GM12878 (cell line): Measurements from ENCODE around the gene ABL2. TPM values are rescaled to one million over a fixed set of nuclear protein-coding genes. Genes with fewer than 3 reads are reported as not detected.

ENCODE experiments used
- ATAC-seq: fragments of 200-7000 bp; cut with Tn5 transposase; 3 replicates; pipeline ENCODE4 v1.9.1; 2020; ENCODE audit warnings: mild to moderate bottlenecking, moderate library complexity
- BruUV-seq: library from RNA; stranded (reverse); fragments of 400-500 nt; replicated peaks from 2 replicates; lab custom pipeline; 2021; lab: Mats Ljungman, UMichigan
- CTCF ChIA-PET: fragments of 300-600 bp; sonication (Branson Sonifier 250); formaldehyde crosslinking; extraction: SDS; loops from one replicate; lab custom pipeline; 2021; ENCODE audit warnings: inconsistent platforms; lab: Yijun Ruan, JAX
- POLR2A ChIA-PET: fragments of 350-600 bp; formaldehyde crosslinking; extraction: SDS; loops from one replicate; lab custom pipeline; 2021; ENCODE audit warnings: inconsistent platforms; lab: Charles Lee
- RAD21 ChIA-PET: fragments of 300-600 bp; sonication (Branson Sonifier 250); formaldehyde crosslinking; loops from one replicate; lab custom pipeline; 2023; ENCODE audit warnings: antibody characterized with exemption; ENCODE audit not compliant: unreplicated experiment; lab: Charles Lee
- SMC1A ChIA-PET: fragments of 300-600 bp; sonication (Branson Sonifier 250); formaldehyde crosslinking; loops from one replicate; lab custom pipeline; 2023; ENCODE audit not compliant: unreplicated experiment, uncharacterized antibody; lab: Charles Lee
- DNase-seq: peaks from one replicate; pipeline ENCODE4 v3.0.0-alpha.2; 2011; ENCODE audit warnings: low read depth, low spot score
- FAIRE-seq: peaks from 3 replicates; lab custom pipeline; 2011; peaks lifted over from hg19 to GRCh38; lab: Jason Lieb, UNC
- H2AFZ ChIP-seq: 2 replicates; pipeline ENCODE4 v1.6.0; 2011; ENCODE audit warnings: low read depth, low read length, control low read depth; ENCODE audit not compliant: control insufficient read depth
- H3K27ac ChIP-seq: 2 replicates; pipeline ENCODE4 v1.5.1; 2011; ENCODE audit warnings: control low read depth; ENCODE audit not compliant: control insufficient read depth, insufficient read depth
- H3K27me3 ChIP-seq, 2 experiments: replicated peaks in 1 of 2; 2 replicates each; pipeline versions ENCODE4 v1.6.0 to v1.6.1; 2011; ENCODE audit warnings: low read length in 1 of 2; ENCODE audit not compliant: control insufficient read depth in 2 of 2, insufficient read depth in 2 of 2
- H3K36me3 ChIP-seq, 2 experiments: 2 replicates each; pipeline ENCODE4 v1.5.1; 2011; ENCODE audit warnings: low read length in 1 of 2; ENCODE audit not compliant: control insufficient read depth in 2 of 2, insufficient read depth in 2 of 2
- H3K4me1 ChIP-seq: 2 replicates; pipeline ENCODE4 v1.6.1; 2011; ENCODE audit warnings: mild to moderate bottlenecking, low read length, moderate library complexity, mixed read lengths; ENCODE audit not compliant: control insufficient read depth, insufficient read depth
- H3K4me2 ChIP-seq: 2 replicates; pipeline ENCODE4 v1.6.0; 2011; ENCODE audit warnings: control low read depth; ENCODE audit not compliant: control insufficient read depth, insufficient read depth
- H3K4me3 ChIP-seq: fragments of 200-600 bp; sonication (generic); 2 replicates; pipeline ENCODE4 v1.5.1; 2016
- H3K79me2 ChIP-seq: 2 replicates; pipeline ENCODE4 v1.6.0; 2011; ENCODE audit warnings: low read length; ENCODE audit not compliant: control insufficient read depth, insufficient read depth
- H3K9ac ChIP-seq: 2 replicates; pipeline ENCODE4 v1.8.0; 2011; ENCODE audit warnings: low read length, control low read depth, mixed read lengths; ENCODE audit not compliant: control insufficient read depth, insufficient read depth
- H3K9me3 ChIP-seq: replicated peaks from 3 replicates; pipeline ENCODE4 v1.5.1; 2011; ENCODE audit warnings: mild to moderate bottlenecking, low read length; ENCODE audit not compliant: control insufficient read depth, insufficient read depth
- H4K20me1 ChIP-seq: 2 replicates; pipeline ENCODE4 v1.6.0; 2011; ENCODE audit not compliant: control insufficient read depth, insufficient read depth
- BCLAF1 ChIP-seq: fragments of 450-650 bp; IDR thresholded peaks from 2 replicates; pipeline ENCODE4 v1.6.1; 2017; ENCODE audit warnings: antibody characterized with exemption, mild to moderate bottlenecking, moderate library complexity
- POLR2AphosphoS5 ChIP-seq: IDR thresholded peaks from 2 replicates; pipeline ENCODE4 v1.6.1; 2011; ENCODE audit warnings: mild to moderate bottlenecking, low read length, inconsistent platforms
- RUNX3 ChIP-seq: IDR thresholded peaks from 2 replicates; pipeline ENCODE4 v1.6.1; 2012; ENCODE audit warnings: low read length, inconsistent platforms
- ZNF274 ChIP-seq: IDR thresholded peaks from one replicate; pipeline ENCODE4 v1.8.0; 2011; ENCODE audit not compliant: insufficient read length, insufficient read depth
- ZNF384 ChIP-seq: IDR thresholded peaks from 2 replicates; pipeline ENCODE4 v1.6.1; 2012; ENCODE audit warnings: low read depth, mild to moderate bottlenecking, low read length, improper control_type of control experiment, borderline replicate concordance
- ZNF592 ChIP-seq: fragments of 450-650 bp; IDR thresholded peaks from 2 replicates; pipeline ENCODE4 v1.6.1; 2017; ENCODE audit warnings: mild to moderate bottlenecking, moderate library complexity
- in situ Hi-C: fragments of 300-500 bp; cut with MboI; formaldehyde crosslinking; loops from 9 replicates; pipeline ENCODE4 v1.14.3; 2018; ENCODE audit warnings: mixed read lengths
- intact Hi-C: fragments of 100-400 bp; cut with micrococcal nuclease; formaldehyde crosslinking; loops from one replicate; pipeline ENCODE4 v1.14.2; 2022; ENCODE audit not compliant: unreplicated experiment
- polyA plus RNA-seq, 11 experiments: library from polyadenylated mRNA; depleted of rRNA in 4 of 11; unstranded in 6 of 11; stranded (reverse) in 5 of 11; fragments of >200 nt; fragmentation: Nextera tagmentation in 4 of 11; fragmentation: Illumina TruSeq in 1 of 11; extraction: Ambion mirVana in 4 of 11; extraction: Trizol in 1 of 11; gene quantifications; 1 replicate in 1 of 11; 2 replicates in 10 of 11; pipeline versions ENCODE4 v1.2.1 to v1.2.3, GENCODE V29; 2011 to 2016; ENCODE audit warnings: inconsistent platforms in 2 of 11, missing spikeins in 2 of 11, low read depth in 1 of 11
- total RNA-seq, 4 experiments: library from RNA; depleted of rRNA in 3 of 4; stranded (reverse); fragments of >200 nt in 3 of 4; fragmentation: Illumina TruSeq in 1 of 4; extraction: Trizol in 1 of 4; gene quantifications; 2 replicates each; pipeline versions ENCODE4 v1.2.1 to v1.2.3, GENCODE V29; 2013 to 2021

ABL2 gene
- total and polyA plus RNA-seq, 10 of the 15 experiments (the other 5 are each of a cell fraction or from before 2014, with no cell fraction given), result 0.57 to 9.4 (median 3.6) TPM

GRCh38 chr1:179187043-179187442, 42.4 kb downstream of the ABL2 start:
- RAD21 ChIA-PET, result no interaction called here

More at GRCh38 chr1:179187043-179187442, 42.4 kb downstream of the ABL2 start:
- ATAC-seq (no peak), DNase-seq (no peak), FAIRE-seq (no peak)
- Histone ChIP-seq H3K79me2 (no peaks in the 10 kb centered on the region; the same call in 1 of the 2 replicates), H4K20me1 (no peaks in the 10 kb centered on the region), H3K9ac (no peak overlapping the region), H2AFZ (no peak overlapping the region), H3K36me3 (no peaks in the 10 kb centered on the region; a peak in 1 of 4 replicates), H3K27me3 (no peaks in the 10 kb centered on the region), H3K9me3 (no peaks in the 10 kb centered on the region), H3K4me2 (no peak overlapping the region), H3K27ac (no peak overlapping the region), H3K4me3 (no peak overlapping the region), H3K4me1 (peaks cover 7% of the 10 kb centered on the region; the same call in 1 of the 2 replicates)
- ChIA-PET CTCF (no interaction called here), POLR2A (no interaction called here), SMC1A (no interaction called here)
- intact Hi-C loops, result no loop called here
- BruUV-seq, result no TSS peak
- TF ChIP-seq ZNF384 (no peak), RUNX3 (no peak), BCLAF1 (no peak), ZNF592 (no peak), POLR2AphosphoS5 (no peak), ZNF274 (no peak)
- in situ Hi-C loops, result no loop called here
